Mesothelial cell of epicardium (in vitro differentiated cells): Measurements from ENCODE around the gene LINC00305. TPM values are rescaled to one million over a fixed set of nuclear protein-coding genes. Genes with fewer than 3 reads are reported as not detected.

Experiments
- DNase-seq, 2 experiments: peaks; one replicate each; pipeline ENCODE4 v3.0.0; 2021; ENCODE audit warnings: low spot score in 2 of 2; ENCODE audit not compliant: unreplicated experiment in 2 of 2
- H3K27ac Mint-ChIP-seq: 2 replicates; pipeline ENCODE4 v1.8.0; 2021; ENCODE audit warnings: mixed read lengths
- H3K27me3 Mint-ChIP-seq: 2 replicates; pipeline ENCODE4 v1.8.0; 2021; ENCODE audit warnings: low read depth, mixed read lengths
- H3K36me3 Mint-ChIP-seq: 2 replicates; pipeline ENCODE4 v1.8.0; 2021; ENCODE audit warnings: mixed read lengths
- H3K4me1 Mint-ChIP-seq: 2 replicates; pipeline ENCODE4 v1.8.0; 2021; ENCODE audit warnings: mixed read lengths
- H3K4me3 Mint-ChIP-seq: 2 replicates; pipeline ENCODE4 v1.8.0; 2021; ENCODE audit warnings: mild to moderate bottlenecking, moderate library complexity, mixed read lengths
- H3K9me3 Mint-ChIP-seq: 2 replicates; pipeline ENCODE4 v1.8.0; 2021; ENCODE audit warnings: mixed read lengths
- CTCF ChIP-seq: fragments of 200-600 bp; sonication (generic); IDR thresholded peaks from one replicate; pipeline ENCODE4 v1.5.0; 2021; ENCODE audit warnings: antibody characterized with exemption; ENCODE audit not compliant: unreplicated experiment
- total RNA-seq: library from RNA; stranded (reverse); gene quantifications from 3 replicates; pipeline ENCODE4 v1.2.1, GENCODE V29; 2021

Gene LINC00305
- total RNA-seq, 1 donor from 2014 or later: not detected

- Mint-ChIP-seq H3K4me1 (peaks cover 28% of the 10 kb centered on the region), H3K27me3 (no peaks in the 10 kb centered on the region), H3K27ac (peak overlapping the region; percentile 43), H3K4me3 (no peak overlapping the region), H3K9me3 (peaks cover 7% of the 10 kb centered on the region), H3K36me3 (no peaks in the 10 kb centered on the region)
- no peak for DNase-seq
- TF ChIP-seq CTCF: no peak
Observed at GRCh38 chr18:64134044-64134747, 14.7 kb downstream of the LINC00305 start.

- no peak overlapping the region for H3K4me3 Mint-ChIP-seq
- DNase-seq: no peak
- peaks cover 7% of the 10 kb centered on the region for H3K9me3 Mint-ChIP-seq
- no peak overlapping the region for H3K27ac Mint-ChIP-seq
- TF ChIP-seq CTCF: no peak
- peaks cover 19% of the 10 kb centered on the region for H3K4me1 Mint-ChIP-seq
- no peaks in the 10 kb centered on the region for H3K36me3 Mint-ChIP-seq
- H3K27me3 Mint-ChIP-seq: no peaks in the 10 kb centered on the region
Observed at GRCh38 chr18:64132871-64133270, 16.0 kb downstream of the LINC00305 start.

- no peak overlapping the region for H3K27ac Mint-ChIP-seq
- DNase-seq: no peak
- no peaks in the 10 kb centered on the region for H3K27me3 Mint-ChIP-seq
- TF ChIP-seq CTCF: no peak
- H3K4me1 Mint-ChIP-seq: peaks cover 20% of the 10 kb centered on the region
- no peak overlapping the region for H3K4me3 Mint-ChIP-seq
- H3K36me3 Mint-ChIP-seq: no peaks in the 10 kb centered on the region
- H3K9me3 Mint-ChIP-seq: peaks cover 7% of the 10 kb centered on the region
Observed at GRCh38 chr18:64131314-64131713, 17.6 kb downstream of the LINC00305 start.

- TF ChIP-seq CTCF: no peak
- DNase-seq: no peak
- peaks cover 16% of the 10 kb centered on the region for H3K9me3 Mint-ChIP-seq
- H3K27me3 Mint-ChIP-seq: no peaks in the 10 kb centered on the region
- peaks cover 7% of the 10 kb centered on the region for H3K4me1 Mint-ChIP-seq
- H3K4me3 Mint-ChIP-seq: no peak overlapping the region
- no peaks in the 10 kb centered on the region for H3K36me3 Mint-ChIP-seq
- H3K27ac Mint-ChIP-seq: no peak overlapping the region
Observed at GRCh38 chr18:64127172-64127571, 21.7 kb downstream of the LINC00305 start.

- no peaks in the 10 kb centered on the region for H3K27me3 Mint-ChIP-seq
- peaks cover 5% of the 10 kb centered on the region for H3K4me1 Mint-ChIP-seq
- DNase-seq: no peak
- no peaks in the 10 kb centered on the region for H3K36me3 Mint-ChIP-seq
- peak; percentile 48 for TF ChIP-seq CTCF
- H3K9me3 Mint-ChIP-seq: peaks cover 14% of the 10 kb centered on the region
- H3K4me3 Mint-ChIP-seq: no peak overlapping the region
- H3K27ac Mint-ChIP-seq: no peak overlapping the region
Observed at GRCh38 chr18:64119916-64120315, 29.0 kb downstream of the LINC00305 start.
